HepG2 (cell line): Measurements from ENCODE around the gene DMBT1. TPM values are rescaled to one million over a fixed set of nuclear protein-coding genes. Genes with fewer than 3 reads are reported as not detected.

Experiments
- ATAC-seq: fragments of 200-7000 bp; cut with Tn5 transposase; 3 replicates; pipeline ENCODE4 v1.9.1; 2020; ENCODE audit warnings: mild to moderate bottlenecking, moderate library complexity
- BruUV-seq: library from RNA; stranded (reverse); fragments of 400-500 nt; replicated peaks from 2 replicates; lab custom pipeline; 2021; lab: Mats Ljungman, UMichigan
- CTCF ChIA-PET: fragments of 300-600 bp; formaldehyde crosslinking; extraction: SDS; loops from one replicate; lab custom pipeline; 2021; ENCODE audit warnings: low total read pairs, inconsistent platforms, low intra/inter-chr PET ratio; lab: Yijun Ruan, JAX
- POLR2A ChIA-PET: fragments of 350-600 bp; sonication (Branson Sonifier 250); formaldehyde crosslinking; loops from one replicate; lab custom pipeline; 2020; ENCODE audit warnings: antibody characterized with exemption, inconsistent platforms; lab: Yijun Ruan, JAX
- DNase-seq: peaks from one replicate; pipeline ENCODE4 v3.0.0-alpha.2; 2015; ENCODE audit warnings: low spot score
- FAIRE-seq: peaks from 3 replicates; lab custom pipeline; 2011; peaks lifted over from hg19 to GRCh38; lab: Jason Lieb, UNC
- H2AFZ ChIP-seq: one replicate; pipeline ENCODE4 v1.6.1; 2011; ENCODE audit warnings: low read length, inconsistent platforms
- H3K27ac ChIP-seq: fragments of 300-600 bp; 3 replicates; pipeline ENCODE4 v1.8.0; 2011; ENCODE audit warnings: mixed run types, mild to moderate bottlenecking, mixed read lengths, low read length, inconsistent platforms; ENCODE audit not compliant: insufficient read depth; ENCODE audit errors: extremely low read length
- H3K27me3 ChIP-seq, 2 experiments: fragments of 200-600 bp in 1 of 2; 2 replicates in 1 of 2; 3 replicates in 1 of 2; pipeline versions ENCODE4 v1.6.0 to v1.8.0; 2011; ENCODE audit warnings: low read length in 2 of 2, mild to moderate bottlenecking in 2 of 2, moderate library complexity in 2 of 2, inconsistent platforms in 1 of 2; ENCODE audit not compliant: insufficient read depth in 2 of 2, control insufficient read depth in 1 of 2
- H3K36me3 ChIP-seq, 2 experiments: fragments of 200-600 bp in 1 of 2; replicated peaks in 1 of 2; 2 replicates in 1 of 2; 3 replicates in 1 of 2; pipeline versions ENCODE4 v1.5.1 to v1.8.0; 2011; ENCODE audit warnings: low read length in 2 of 2, inconsistent platforms in 1 of 2; ENCODE audit not compliant: insufficient read depth in 2 of 2, control insufficient read depth in 1 of 2
- H3K4me1 ChIP-seq: 2 replicates; pipeline ENCODE4 v1.5.1; 2012; ENCODE audit warnings: low read length, inconsistent platforms; ENCODE audit not compliant: insufficient read depth
- H3K4me2 ChIP-seq: 2 replicates; pipeline ENCODE4 v1.6.0; 2011; ENCODE audit warnings: low read depth, low read length, inconsistent platforms
- H3K4me3 ChIP-seq, 3 experiments: fragments of 200-600 bp in 1 of 3; sonication (generic), shearing (Covaris generic) in 1 of 3; replicated peaks in 1 of 3; 2 replicates each; pipeline ENCODE4 v1.5.1; 2011 to 2016; ENCODE audit warnings: low read length in 3 of 3, inconsistent platforms in 2 of 3, low read depth in 2 of 3, mild to moderate bottlenecking in 2 of 3, control low read depth in 1 of 3, mixed read lengths in 1 of 3; ENCODE audit not compliant: insufficient read depth in 1 of 3
- H3K79me2 ChIP-seq: one replicate; pipeline ENCODE4 v1.6.1; 2011; ENCODE audit warnings: low read length, inconsistent platforms; ENCODE audit not compliant: insufficient read depth
- H3K9ac ChIP-seq: 2 replicates; pipeline ENCODE4 v1.6.0; 2011; ENCODE audit warnings: mild to moderate bottlenecking, low read depth, low read length, inconsistent platforms; ENCODE audit not compliant: insufficient read depth
- H3K9me3 ChIP-seq: 2 replicates; pipeline ENCODE4 v1.5.1; 2012; ENCODE audit warnings: mild to moderate bottlenecking, low read length
- H4K20me1 ChIP-seq: 2 replicates; pipeline ENCODE4 v1.6.0; 2011; ENCODE audit warnings: inconsistent platforms, mild to moderate bottlenecking, low read length, moderate library complexity; ENCODE audit not compliant: insufficient read depth
- NFIC ChIP-seq: IDR thresholded peaks from 2 replicates; pipeline ENCODE4 v1.6.1; 2012; ENCODE audit warnings: mild to moderate bottlenecking, low read length, inconsistent platforms
- ZNF350 ChIP-seq: sonication (generic); formaldehyde crosslinking; IDR thresholded peaks from 2 replicates; pipeline ENCODE4 v1.4.0; 2020; ENCODE audit warnings: mild to moderate bottlenecking, low read depth, missing genetic modification reagents, borderline replicate concordance
- ZNF788 ChIP-seq: sonication (generic); formaldehyde crosslinking; IDR thresholded peaks from 2 replicates; pipeline ENCODE4 v1.5.0; 2020; ENCODE audit warnings: mild to moderate bottlenecking, missing genetic modification reagents, borderline replicate concordance
- WGBS: methylation state at CpG from one replicate; pipeline ENCODE4 v1.1.6; 2017; ENCODE audit warnings: low lambda C conversion rate; 5-methylcytosine and 5-hydroxymethylcytosine counted together
- in situ Hi-C: cut with HindIII; loops from 2 replicates; pipeline ENCODE4 v1.10.0; 2017; ENCODE audit warnings: low pct_unique_long_range_greater_than_20kb; ENCODE audit not compliant: extremely low pct_ligation_motif_present
- intact Hi-C: fragments of 100-400 bp; cut with micrococcal nuclease; formaldehyde crosslinking; loops from one replicate; pipeline ENCODE4 v1.10.0; 2022; ENCODE audit not compliant: unreplicated experiment
- polyA plus RNA-seq, 8 experiments: library from polyadenylated mRNA; depleted of rRNA in 3 of 8; stranded (reverse) in 7 of 8; unstranded in 1 of 8; fragments of >200 nt; fragmentation: Illumina TruSeq in 4 of 8; extraction: Trizol in 4 of 8; gene quantifications; 2 replicates each; pipeline versions ENCODE4 v1.2.1 to v1.2.3, GENCODE V29; 2011 to 2016; ENCODE audit warnings: low read depth in 4 of 8, missing spikeins in 1 of 8, mixed read lengths in 1 of 8; ENCODE audit not compliant: insufficient read depth in 1 of 8
- total RNA-seq, 5 experiments: library from RNA; depleted of rRNA; stranded (reverse); fragments of >200 nt; fragmentation: Illumina TruSeq; extraction: Trizol; gene quantifications; 2 replicates each; pipeline ENCODE4 v1.2.3, GENCODE V29; 2016; ENCODE audit warnings: low read depth in 1 of 5
- TF ChIP-seq, protein P1 (sequence below): sonication (generic); formaldehyde crosslinking; IDR thresholded peaks from 2 replicates; pipeline ENCODE4 v1.4.0; 2020; ENCODE audit warnings: mild to moderate bottlenecking, missing genetic modification reagents
- TF ChIP-seq, protein P2 (sequence below): sonication (generic); formaldehyde crosslinking; IDR thresholded peaks from 2 replicates; pipeline ENCODE4 v1.4.0; 2020; ENCODE audit warnings: low read depth, missing genetic modification reagents

The DMBT1 gene
- total and polyA plus RNA-seq, 2 of the 13 experiments (the other 11 are each of a cell fraction or from before 2014, with no cell fraction given): not detected

DNA sequence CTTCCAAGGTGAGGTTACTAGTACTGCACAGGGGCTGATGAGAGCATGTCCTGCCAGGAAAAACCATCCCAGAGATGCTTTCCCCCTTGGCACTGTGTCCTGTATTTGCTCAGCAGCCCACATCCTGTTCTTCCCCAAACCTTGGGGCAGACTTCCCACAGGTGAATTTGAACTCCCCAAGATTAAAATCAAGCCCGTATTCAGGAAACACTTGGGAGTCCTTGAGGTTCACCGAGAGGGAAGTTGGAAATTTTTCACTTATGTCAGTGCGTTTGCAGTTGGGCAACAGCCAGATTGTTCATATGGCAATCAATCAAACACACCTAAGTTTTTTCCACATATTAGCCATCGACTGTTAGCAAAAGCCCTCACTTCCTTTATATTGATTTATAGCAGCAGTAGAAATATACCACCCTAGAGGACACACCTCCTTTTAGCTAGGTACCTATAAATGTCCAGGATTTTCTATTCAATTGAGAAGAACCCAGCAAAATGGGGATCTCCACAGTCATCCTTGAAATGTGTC, at the start of gene DMBT1 (continued):
- TF ChIP-seq, protein P1, sequence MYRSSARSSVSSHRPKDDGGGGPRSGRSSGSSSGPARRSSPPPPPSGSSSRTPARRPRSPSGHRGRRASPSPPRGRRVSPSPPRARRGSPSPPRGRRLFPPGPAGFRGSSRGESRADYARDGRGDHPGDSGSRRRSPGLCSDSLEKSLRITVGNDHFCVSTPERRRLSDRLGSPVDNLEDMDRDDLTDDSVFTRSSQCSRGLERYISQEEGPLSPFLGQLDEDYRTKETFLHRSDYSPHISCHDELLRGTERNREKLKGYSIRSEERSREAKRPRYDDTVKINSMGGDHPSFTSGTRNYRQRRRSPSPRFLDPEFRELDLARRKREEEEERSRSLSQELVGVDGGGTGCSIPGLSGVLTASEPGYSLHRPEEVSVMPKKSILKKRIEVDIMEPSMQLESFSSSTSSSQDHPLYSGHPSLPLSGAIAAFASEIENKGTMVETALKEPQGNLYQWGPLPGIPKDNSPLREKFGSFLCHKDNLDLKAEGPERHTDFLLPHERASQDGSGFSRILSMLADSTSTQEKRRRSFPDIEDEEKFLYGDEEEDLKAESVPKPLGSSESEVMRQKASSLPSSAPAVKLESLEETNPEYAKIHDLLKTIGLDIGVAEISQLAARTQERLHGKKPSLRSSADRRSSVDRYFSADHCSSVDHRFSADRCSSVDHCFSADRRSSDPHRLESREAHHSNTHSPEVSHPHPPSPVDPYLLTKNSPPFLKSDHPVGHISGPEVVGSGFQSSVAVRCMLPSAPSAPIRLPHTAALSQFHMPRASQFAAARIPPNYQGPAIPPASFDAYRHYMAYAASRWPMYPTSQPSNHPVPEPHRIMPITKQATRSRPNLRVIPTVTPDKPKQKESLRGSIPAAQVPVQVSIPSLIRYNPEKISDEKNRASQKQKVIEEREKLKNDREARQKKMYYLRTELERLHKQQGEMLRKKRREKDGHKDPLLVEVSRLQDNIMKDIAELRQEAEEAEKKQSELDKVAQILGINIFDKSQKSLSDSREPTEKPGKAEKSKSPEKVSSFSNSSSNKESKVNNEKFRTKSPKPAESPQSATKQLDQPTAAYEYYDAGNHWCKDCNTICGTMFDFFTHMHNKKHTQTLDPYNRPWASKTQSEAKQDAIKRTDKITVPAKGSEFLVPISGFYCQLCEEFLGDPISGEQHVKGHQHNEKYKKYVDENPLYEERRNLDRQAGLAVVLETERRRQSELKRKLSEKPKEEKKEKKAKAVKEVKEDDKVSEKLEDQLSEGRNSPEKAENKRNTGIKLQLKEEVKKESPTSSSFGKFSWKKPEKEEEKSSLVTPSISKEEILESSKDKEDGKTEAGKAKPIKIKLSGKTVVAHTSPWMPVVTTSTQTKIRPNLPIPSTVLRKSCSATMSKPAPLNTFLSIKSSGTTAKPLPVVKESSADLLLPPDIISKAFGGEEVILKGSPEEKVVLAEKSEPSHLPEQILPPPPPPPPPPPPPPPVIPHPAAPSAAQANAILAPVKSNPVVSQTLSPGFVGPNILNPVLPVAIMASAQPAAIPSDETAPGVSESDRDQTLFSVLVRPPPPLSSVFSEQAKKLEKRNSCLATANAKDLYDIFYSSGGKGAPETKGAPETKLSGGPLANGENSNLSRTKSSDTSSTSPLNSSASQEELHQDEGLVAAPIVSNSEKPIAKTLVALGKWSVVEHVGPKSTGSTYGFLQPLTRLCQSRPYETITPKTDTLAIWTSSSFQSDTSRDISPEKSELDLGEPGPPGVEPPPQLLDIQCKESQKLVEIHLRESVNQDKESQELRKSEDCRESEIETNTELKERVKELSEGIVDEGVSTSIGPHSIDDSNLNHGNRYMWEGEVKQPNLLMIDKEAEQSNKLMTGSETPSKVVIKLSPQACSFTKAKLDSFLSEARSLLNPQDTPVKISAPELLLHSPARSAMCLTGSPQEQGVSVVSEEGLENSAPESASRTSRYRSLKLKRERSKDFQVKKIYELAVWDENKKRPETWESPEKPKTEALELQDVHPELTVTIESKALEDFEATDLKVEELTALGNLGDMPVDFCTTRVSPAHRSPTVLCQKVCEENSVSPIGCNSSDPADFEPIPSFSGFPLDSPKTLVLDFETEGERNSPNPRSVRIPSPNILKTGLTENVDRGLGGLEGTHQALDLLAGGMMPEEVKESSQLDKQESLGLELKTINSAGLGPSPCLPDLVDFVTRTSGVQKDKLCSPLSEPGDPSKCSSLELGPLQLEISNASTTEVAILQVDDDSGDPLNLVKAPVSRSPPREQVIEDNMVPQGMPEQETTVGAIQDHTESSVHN (CRISPR knock-in tag): no peak
- TF ChIP-seq ZNF350 (no peak), ZNF788 (CRISPR knock-in tag) (no peak), NFIC (no peak)

DNA sequence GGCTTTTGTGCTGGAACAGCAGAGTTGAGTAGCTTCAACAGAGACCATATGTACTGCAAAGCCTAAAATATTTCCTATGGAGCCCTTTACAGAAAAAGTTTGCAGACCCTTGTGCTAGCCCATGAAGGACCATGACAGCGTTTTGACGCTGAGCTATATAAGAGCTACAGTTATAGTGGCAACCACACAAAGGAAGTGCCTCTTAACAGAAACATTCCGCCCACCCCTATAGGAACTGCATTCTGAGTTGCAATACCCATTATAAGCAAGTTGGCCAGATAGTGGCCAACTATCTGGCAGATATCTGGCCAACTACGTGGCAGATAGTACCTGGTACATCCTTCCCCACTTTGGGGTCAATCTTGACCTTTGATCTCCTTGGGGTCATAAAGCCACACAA, 47.5 kb upstream of the DMBT1 start:
- no peaks in the 10 kb centered on the region for H3K36me3 ChIP-seq
- FAIRE-seq: no peak
- BruUV-seq: no TSS peak

More for the DNA sequence above, 47.5 kb upstream of the DMBT1 start:
- in situ Hi-C loops (no loop called here), intact Hi-C loops (no loop called here)
- Histone ChIP-seq H3K4me1 (no peaks in the 10 kb centered on the region), H3K9me3 (no peaks in the 10 kb centered on the region), H4K20me1 (no peaks in the 10 kb centered on the region), H3K27me3 (peaks cover 4 to 39% of the 10 kb centered on the region in 2 experiments; a peak in 3 of 5 replicates), H3K79me2 (no peaks in the 10 kb centered on the region), H3K27ac (no peak overlapping the region), H3K9ac (no peak overlapping the region), H2AFZ (no peak overlapping the region), H3K4me2 (no peak overlapping the region), H3K4me3 (no peak overlapping the region)
- WGBS: 5% methylated on average over 2 of the region's 4 CpGs
- no peak for ATAC-seq
- ChIA-PET POLR2A (no interaction called here), CTCF (no interaction called here)
- TF ChIP-seq, protein P2, sequence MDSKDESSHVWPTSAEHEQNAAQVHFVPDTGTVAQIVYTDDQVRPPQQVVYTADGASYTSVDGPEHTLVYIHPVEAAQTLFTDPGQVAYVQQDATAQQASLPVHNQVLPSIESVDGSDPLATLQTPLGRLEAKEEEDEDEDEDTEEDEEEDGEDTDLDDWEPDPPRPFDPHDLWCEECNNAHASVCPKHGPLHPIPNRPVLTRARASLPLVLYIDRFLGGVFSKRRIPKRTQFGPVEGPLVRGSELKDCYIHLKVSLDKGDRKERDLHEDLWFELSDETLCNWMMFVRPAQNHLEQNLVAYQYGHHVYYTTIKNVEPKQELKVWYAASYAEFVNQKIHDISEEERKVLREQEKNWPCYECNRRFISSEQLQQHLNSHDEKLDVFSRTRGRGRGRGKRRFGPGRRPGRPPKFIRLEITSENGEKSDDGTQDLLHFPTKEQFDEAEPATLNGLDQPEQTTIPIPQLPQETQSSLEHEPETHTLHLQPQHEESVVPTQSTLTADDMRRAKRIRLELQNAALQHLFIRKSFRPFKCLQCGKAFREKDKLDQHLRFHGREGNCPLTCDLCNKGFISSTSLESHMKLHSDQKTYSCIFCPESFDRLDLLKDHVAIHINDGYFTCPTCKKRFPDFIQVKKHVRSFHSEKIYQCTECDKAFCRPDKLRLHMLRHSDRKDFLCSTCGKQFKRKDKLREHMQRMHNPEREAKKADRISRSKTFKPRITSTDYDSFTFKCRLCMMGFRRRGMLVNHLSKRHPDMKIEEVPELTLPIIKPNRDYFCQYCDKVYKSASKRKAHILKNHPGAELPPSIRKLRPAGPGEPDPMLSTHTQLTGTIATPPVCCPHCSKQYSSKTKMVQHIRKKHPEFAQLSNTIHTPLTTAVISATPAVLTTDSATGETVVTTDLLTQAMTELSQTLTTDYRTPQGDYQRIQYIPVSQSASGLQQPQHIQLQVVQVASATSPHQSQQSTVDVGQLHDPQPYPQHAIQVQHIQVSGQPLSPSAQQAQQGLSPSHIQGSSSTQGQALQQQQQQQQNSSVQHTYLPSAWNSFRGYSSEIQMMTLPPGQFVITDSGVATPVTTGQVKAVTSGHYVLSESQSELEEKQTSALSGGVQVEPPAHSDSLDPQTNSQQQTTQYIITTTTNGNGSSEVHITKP (CRISPR knock-in tag): no peak
- no peak for DNase-seq
